IPS-18c (cell line): Measurements from ENCODE around the gene POLR1A.
"Not testable (repeated sequence)": the region's sequence is repeated elsewhere in the genome, so short reads cannot be mapped to it uniquely, and the experiment has no call there.

Source experiments
- H3K4me3 ChIP-seq: 2 replicates; pipeline ENCODE4 v1.7.0; 2013; ENCODE audit warnings: low read depth, mild to moderate bottlenecking, low read length, moderate library complexity; ENCODE audit not compliant: insufficient read depth
- H3K9me3 ChIP-seq: one replicate; pipeline ENCODE4 v1.6.1; 2013; ENCODE audit warnings: mild to moderate bottlenecking, low read length, moderate library complexity; ENCODE audit not compliant: control insufficient read depth, insufficient read depth

POLR1A gene

DNA sequence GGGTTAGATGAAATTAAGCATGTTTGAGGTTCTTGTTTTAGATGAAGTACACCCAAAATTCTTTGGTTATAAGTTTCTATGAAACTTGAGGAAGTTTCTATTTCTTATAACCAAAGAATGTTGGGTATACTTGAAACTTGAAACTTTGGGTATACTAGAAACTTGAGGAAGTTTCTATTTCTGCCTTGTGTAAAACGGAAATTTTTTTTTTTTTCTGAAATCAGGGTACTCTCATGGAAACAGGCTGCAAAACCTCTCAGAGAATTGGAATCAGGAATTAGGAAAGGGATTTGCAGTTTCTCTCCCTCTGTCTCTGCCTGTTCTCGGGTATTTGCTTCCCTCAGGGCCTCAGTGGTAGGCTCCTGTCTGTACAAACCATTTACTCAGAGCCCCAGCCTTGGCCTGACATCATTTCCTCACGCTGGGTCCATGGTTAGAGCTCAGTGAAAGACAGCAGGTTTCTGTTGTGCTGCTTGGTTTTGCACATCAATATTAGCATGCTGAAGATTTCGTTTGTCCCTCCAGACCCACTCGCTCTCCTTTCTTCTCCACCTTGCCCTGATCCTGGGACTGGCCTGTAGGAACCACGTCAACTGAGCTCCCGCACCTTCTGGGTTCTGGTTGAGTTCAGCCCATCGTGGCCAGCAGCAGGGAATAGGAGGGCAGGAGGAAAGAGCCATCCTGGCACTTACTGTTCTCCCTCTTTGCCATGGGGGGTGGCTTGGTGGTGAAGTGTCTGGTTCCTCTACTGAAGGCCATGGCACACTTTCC is 106.4 kb downstream of the POLR1A start:
- no peak overlapping the region; the same call in 1 of the 2 replicates for H3K4me3 ChIP-seq
- no peaks in the 10 kb centered on the region for H3K9me3 ChIP-seq

DNA sequence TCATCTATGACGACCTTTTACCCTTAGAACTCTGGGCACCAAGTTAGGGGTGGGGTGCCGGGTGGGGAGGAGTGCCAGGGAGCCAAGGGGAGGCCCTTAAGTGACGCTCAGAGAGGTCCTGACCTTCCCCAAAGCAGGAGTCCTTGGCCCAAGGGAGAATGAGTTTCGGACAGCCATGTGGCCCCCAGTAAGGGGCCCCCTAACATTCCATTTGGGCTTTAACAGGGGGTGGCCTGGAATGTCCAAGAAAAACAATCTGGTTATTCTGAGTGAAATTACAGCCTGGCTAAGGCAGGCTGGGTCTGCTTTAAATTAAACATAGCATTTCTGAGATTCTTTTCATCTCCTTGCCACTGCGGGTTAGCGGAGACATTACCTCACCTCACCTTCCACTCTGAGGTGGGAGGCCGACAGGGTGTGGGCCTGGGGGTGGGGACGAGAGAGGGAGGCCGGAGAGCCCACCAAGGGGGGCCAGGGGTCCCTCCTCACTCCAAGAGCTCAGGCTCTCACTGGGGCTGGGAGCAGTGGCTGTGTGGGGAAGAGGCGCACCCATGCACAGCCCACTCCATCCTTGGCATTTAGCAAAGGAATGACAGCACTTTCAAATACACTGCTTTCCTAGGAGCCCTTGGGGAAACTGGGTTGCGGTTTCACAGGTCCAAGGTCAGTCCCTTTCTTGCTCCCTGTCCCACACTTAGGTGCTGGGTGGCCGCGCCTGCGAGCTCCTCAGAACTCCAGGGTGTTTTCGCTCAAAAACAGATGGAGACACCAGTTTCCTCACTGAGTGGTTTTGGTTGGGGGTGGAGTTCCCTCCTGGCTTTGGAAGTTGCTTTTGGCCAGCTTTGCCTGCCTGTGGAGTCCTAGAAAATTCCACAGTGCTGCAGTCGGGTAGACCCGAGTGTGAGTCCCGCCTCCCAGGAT is 107.4 kb downstream of the POLR1A start:
- Histone ChIP-seq H3K9me3 (no peaks in the 10 kb centered on the region), H3K4me3 (no peak overlapping the region; the same call in 1 of the 2 replicates)

DNA sequence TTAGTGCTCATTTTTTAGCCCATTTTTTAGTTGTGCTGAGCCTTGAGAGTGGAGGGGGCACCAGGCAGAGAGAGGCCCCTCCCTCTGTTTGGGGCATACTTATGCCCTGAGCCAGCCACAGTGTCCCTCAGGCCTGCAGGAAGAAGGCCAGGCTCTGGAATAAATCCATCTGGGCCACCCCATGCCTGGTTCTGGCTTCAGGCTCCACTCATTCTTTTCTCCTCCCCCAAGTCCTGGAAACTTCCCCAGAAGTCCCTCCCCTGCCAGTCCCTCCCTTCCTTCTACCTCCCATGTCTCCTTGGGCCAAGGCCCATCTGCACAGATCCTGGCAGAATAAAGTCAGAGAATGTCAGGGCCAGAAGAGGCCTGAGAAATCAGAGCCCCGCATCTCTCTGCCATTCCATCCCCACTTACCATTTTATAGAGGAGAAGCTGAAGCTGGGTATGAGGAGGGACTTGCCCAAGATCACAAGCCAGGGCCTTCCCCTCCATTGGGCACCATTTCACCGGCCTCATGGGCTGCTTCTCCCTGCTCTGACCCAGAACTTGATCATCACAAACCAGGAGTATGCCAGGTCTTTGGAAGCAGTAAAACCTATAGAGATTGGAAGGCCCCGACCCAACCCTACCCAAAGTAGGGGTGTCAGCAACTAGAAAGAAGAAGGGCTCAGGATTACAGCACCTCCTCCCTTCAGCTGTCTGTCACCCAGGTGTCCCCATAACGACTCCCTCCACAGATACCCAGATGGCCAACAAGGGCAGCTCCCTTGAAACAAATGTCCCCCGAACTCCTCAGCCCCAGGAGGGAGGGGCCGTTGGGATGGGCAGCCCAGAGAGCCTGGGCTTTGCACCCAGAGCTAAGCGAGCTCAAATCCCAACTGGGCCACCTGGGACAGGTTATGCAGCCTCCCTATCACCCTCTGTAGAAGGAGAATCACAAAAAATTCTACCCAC is 108.4 kb downstream of the POLR1A start:
- no peak overlapping the region for H3K4me3 ChIP-seq
- H3K9me3 ChIP-seq = no peaks in the 10 kb centered on the region

DNA sequence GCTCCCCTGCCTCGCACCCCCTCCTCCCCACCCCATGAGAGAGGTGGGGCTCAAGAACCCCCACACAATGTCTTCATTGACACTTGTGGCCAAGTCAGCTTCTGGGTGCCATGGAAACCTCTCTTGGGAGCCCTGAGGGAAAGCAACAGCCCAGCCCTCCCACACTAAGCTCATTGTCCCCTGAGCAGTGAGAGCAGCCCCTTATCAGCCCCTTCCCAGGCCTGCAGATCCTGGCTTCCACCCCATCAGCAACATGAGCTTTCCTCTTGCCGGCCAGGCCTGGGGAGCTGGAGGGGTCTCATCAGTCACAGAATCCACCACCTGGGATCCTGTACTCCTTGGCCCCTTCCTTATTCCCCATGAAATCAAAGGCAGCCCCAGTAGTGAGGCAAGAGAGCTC is 109.1 kb downstream of the POLR1A start:
- no peak overlapping the region for H3K4me3 ChIP-seq
- H3K9me3 ChIP-seq = peaks cover 2% of the 10 kb centered on the region

DNA sequence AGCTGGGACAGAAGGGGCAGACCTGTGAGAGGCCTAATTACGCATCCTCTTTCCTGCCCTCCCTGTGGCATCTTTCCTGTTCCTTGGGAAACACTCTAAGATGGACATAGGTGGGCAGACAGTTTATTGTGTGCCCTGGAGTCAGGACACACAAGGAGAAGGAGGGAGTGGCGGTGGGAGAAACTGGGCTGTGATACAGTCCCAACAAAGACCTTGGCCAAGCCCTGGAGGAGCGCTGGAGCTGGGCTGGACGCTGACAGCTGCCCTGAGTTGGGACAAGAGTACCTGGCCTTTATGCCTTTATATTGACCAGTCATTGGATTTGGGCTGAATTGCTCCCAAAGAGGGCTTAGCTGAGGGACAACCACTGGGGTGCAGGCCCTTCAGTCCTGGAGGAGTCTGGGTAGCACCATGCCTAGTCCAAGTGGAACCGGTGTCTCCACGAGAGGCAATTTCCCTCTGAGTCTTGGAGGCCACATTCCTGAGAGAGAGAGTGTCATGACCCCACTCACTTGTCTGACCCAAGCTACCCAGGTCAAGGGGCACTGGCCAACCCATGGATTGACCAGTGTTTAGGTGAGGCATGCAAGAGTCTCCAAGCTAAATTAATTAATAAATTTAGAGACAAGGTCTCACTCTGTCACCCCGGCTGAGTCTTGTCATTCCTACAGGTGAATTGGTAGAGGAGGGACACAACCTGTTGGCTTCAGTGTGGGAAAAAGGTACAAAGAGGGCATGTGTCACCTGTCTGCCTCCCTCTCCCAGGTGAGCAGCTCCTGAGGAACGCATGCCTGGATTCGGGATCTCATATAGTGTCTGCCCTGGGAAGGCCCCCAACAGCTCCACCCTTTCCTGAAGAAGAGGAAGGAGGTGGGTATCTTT is 109.8 kb downstream of the POLR1A start:
- peaks cover 2% of the 10 kb centered on the region for H3K9me3 ChIP-seq
- H3K4me3 ChIP-seq = no peak overlapping the region

DNA sequence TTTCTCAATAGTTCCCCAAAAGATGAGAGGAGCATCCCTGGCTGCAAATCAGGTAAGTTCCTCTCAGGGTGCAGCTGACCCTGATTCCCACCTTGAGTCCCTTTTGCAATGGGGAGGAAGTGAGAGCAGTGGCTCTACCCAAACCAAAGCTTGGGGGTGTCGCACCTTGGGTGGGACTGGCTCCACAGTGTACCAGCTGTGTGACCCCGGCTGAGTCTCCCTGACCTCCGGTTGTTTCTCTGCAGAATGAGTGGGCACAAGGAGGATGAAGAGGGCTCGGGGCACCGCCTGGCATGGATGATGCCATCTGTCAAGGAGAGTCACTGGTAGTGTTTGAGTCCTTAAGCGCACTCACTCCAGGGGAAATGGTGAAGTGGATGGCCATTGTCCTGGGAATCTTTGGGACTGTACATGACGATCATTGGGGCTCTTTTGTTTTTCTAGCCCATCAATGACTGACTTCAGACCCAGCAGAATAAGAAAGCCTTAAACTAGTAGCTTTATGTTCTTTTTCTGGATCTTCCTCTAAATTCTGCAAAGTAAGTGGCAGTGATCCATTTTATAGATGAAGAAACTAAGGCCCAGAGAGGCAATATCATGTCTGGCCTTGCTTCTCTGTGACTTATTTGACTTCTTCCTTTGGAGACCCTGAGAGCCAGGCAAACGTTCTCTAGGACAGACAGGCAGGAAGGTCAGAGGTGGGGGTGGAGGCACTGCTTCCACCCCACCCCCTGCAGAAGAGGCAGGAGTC is 110.6 kb downstream of the POLR1A start:
- Histone ChIP-seq H3K9me3 (peaks cover 2% of the 10 kb centered on the region), H3K4me3 (no peak overlapping the region)

DNA sequence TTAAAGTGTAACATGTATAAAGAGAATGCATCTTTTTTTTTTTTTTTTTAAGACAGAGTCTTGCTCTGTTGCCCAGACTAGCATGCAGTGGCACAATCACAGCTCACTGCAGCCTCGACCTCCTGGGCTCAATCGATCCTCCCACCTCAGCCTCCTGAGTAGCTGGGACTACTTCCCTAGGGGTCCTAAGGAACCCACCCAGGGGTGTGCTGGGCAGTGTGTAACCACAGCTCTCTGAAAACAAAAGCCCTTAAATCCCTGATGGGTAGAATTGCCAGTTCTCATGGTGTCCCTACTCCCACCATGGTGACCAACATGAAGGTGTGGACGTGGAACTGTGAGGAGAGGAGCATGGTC is 111.3 kb downstream of the POLR1A start:
- Histone ChIP-seq H3K4me3 (no peak overlapping the region), H3K9me3 (peaks cover 2% of the 10 kb centered on the region)

DNA sequence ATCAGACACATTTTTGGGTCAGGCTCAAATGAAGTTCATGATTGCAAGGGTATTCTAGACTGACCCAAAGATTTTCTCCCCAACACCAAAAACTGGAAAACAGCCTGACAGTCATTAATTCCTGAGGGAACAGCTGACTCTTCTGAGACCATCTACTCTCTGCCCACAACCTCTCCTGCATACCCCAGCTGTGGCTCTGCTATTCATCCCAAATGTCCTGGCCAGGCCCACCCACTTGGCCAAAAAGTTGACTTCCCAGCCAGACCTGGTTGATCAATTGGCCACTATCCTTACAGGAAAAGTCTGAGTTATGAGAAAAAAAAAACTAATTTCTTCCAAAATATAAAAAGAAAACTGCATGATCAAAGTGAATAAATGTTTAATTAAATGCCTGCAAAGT is 113.1 kb downstream of the POLR1A start:
- Histone ChIP-seq H3K9me3 (peaks cover 2% of the 10 kb centered on the region), H3K4me3 (no peak overlapping the region)

DNA sequence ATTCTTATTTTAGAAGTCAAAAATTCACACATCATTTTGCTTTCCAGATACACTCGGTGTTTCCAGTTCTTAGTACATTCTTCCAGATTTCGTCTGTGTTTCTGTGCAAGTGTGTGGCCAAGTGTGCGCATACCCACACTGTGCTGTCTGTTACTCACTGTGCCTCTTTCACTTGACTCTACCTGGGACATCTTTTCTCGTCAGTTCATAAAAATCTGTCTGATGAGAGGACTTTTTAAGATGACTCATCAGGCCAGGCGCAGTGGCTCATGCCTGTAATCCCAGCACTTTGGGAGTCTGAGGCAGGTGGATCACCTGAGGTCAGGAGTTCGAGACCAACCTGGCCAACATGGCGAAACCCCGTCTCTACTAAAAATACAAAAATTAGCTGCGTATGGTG is 113.6 kb downstream of the POLR1A start:
- H3K4me3 ChIP-seq, H3K9me3 ChIP-seq: not testable (repeated sequence)

DNA sequence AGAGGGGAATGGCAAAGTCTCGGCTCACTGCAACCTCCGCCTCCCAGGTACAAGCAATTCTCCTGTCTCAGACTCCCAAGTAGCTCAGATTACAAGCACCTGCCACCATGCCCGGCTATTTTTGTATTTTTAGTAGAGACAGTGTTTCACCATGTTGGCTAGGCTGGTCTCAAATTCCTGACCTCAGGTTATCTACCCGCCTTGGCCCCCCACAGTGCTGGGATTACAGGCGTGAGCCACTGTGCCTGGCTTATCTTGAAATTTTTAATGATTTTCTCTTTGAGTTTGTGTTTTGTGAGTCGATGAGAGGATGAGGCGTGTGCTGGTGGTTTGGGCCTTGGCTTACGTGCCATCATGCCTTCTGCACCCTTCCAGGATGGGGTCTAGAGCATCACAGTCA is 115.6 kb downstream of the POLR1A start:
- Histone ChIP-seq H3K9me3 (peaks cover 2% of the 10 kb centered on the region), H3K4me3 (no peak overlapping the region)

DNA sequence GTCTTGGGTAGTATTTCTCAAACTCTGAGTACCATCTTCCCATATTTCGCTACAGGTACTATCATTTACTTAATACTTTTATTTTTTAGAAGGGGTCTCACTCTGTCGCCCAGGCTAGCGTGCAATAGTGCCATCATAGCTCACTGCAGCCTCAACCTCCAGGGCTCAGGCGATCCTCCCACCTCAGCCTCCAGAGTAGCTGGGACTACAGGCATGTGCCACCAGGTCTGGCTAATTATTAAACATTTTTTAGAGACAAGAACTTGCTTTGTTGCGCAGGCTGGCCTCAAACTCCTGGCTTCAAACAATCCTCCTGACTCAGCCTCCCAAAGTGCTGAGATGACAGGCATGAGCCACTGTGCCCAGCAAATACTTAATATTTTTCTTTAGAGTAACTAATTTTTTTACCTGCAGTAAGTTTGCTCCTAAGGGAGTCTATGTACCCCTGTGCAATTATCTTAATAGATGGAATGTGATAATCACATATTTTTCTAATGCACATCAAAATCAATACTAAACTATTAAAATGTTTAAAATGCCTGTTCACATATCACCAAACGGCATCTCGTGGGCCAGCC is 116.3 kb downstream of the POLR1A start:
- H3K9me3 ChIP-seq = peaks cover 2% of the 10 kb centered on the region
- no peak overlapping the region for H3K4me3 ChIP-seq

DNA sequence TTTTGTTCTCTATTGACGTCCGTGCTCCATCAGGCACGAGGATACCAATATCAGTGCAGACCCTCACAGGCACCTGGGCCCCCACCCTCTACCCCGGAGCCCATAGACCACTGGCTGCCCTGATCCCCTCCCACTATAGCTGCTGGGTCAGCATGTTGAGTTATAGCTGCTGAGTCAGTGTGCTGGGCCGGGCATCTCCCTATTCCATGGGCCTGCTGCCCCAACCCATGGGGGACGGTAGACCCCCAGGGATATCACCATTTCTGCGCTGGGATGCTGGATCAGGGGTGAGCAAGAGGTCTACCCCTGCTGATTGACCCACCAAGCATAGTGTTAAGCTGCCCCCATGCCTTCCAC is 116.8 kb downstream of the POLR1A start:
- H3K9me3 ChIP-seq = peaks cover 2% of the 10 kb centered on the region
- H3K4me3 ChIP-seq = no peak overlapping the region

DNA sequence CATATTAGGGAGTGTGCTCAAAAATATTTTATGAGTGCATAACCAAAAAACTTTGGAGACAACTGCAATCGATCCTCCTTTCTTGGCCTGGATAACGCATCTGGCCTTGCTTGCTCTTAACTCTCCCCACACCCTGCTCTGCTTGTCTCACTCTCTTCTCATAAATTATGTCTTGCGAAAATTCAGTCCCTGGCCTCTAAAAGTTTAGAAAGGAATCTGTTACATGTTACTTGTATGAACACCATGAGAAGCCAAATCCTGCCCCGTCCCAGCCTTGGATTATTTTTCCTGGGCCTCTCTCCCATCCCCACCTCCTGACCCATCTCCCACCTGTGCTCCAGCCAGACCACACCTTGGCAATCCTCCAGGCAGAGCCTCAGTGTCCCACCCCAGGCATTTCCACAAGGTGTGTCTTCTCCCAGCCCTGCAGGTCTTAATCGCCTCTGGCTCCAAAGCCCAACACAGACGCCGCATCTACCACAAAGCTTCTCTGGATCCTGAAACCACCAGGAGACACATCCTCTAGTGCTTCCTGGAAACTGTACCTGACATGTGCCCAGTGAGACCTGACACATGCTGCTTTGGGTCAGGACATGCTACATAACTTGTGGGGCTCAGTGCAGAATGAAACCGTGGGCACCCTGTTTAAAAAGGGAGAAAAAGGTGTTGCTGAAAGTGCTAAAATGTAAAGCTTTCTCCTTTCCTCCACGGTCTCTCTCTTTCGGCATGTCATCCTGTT is 117.3 kb downstream of the POLR1A start:
- Histone ChIP-seq H3K9me3 (peaks cover 2% of the 10 kb centered on the region), H3K4me3 (no peak overlapping the region)

DNA sequence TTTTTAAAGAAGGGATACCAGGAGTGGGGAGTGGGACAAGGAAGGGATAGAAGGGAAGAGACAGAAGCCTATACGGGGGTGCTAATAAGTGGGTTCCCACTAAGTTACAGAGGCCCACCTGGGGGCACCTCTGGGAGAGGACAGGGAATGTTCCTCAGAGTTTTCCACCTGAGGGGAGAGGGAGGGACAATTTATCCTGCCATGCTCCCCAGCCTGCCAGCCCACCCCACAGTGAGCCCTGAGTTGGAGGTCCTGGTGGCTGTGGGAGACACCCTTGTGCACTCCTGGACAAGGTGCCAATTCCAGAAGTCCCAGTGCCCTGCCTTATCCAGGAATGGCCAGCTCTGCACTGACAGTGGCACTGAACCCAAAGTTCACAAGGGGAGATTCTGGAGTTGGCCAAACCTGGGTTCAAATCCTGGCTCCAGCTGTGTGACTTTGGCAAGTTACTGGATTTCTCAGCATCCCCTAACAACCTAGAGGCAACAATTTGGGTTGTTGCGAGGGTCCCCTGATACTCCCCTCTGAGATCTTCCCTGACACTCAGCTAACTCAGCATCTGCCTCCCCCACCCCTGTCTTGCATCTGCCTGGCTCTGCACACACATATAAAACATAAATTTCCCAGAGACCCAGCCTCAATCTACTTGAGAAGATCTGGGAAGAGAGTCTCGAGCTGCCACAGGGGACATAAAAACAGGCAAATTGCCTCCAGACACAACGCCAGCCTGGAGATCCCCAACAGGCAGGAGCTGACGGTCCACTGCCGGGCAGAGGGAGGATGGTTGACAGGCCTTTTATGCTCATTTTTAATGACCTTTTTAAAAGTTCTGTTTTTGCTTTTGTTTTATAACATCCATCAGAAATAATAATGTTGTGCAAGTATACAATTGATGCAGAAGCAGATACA is 118.2 kb downstream of the POLR1A start:
- Histone ChIP-seq H3K4me3 (no peak overlapping the region), H3K9me3 (peaks cover 2% of the 10 kb centered on the region)
